Measurements from ENCODE around the gene ARHGAP32.

GRCh38 chr11:128956401-128957201, 235.5 kb downstream of the ARHGAP32 start:
- peak; percentile 81 for TF ChIP-seq CTCF (IDR thresholded peaks at IDR 0.05)
- TF ChIP-seq ZFX (IDR thresholded peaks at IDR 0.05; ENCODE audit: borderline replicate concordance): no peak

Data from 22Rv1 (cell line).